HepG2 (cell line): ENCODE measurements around the gene KLK11. TPM values are rescaled to one million over a fixed set of nuclear protein-coding genes. Genes with fewer than 3 reads are reported as not detected.

Source experiments
- ATAC-seq: fragments of 200-7000 bp; cut with Tn5 transposase; 3 replicates; pipeline ENCODE4 v1.9.1; 2020; ENCODE audit warnings: mild to moderate bottlenecking, moderate library complexity
- BruUV-seq: library from RNA; stranded (reverse); fragments of 400-500 nt; replicated peaks from 2 replicates; lab custom pipeline; 2021; lab: Mats Ljungman, UMichigan
- CTCF ChIA-PET: fragments of 300-600 bp; formaldehyde crosslinking; extraction: SDS; loops from one replicate; lab custom pipeline; 2021; ENCODE audit warnings: low total read pairs, inconsistent platforms, low intra/inter-chr PET ratio; lab: Yijun Ruan, JAX
- POLR2A ChIA-PET: fragments of 350-600 bp; sonication (Branson Sonifier 250); formaldehyde crosslinking; loops from one replicate; lab custom pipeline; 2020; ENCODE audit warnings: antibody characterized with exemption, inconsistent platforms; lab: Yijun Ruan, JAX
- DNase-seq: peaks from one replicate; pipeline ENCODE4 v3.0.0-alpha.2; 2015; ENCODE audit warnings: low spot score
- FAIRE-seq: peaks from 3 replicates; lab custom pipeline; 2011; peaks lifted over from hg19 to GRCh38; lab: Jason Lieb, UNC
- H2AFZ ChIP-seq: one replicate; pipeline ENCODE4 v1.6.1; 2011; ENCODE audit warnings: low read length, inconsistent platforms
- H3K27ac ChIP-seq: fragments of 300-600 bp; 3 replicates; pipeline ENCODE4 v1.8.0; 2011; ENCODE audit warnings: mixed run types, mild to moderate bottlenecking, mixed read lengths, low read length, inconsistent platforms; ENCODE audit not compliant: insufficient read depth; ENCODE audit errors: extremely low read length
- H3K27me3 ChIP-seq, 2 experiments: fragments of 200-600 bp in 1 of 2; 2 replicates in 1 of 2; 3 replicates in 1 of 2; pipeline versions ENCODE4 v1.6.0 to v1.8.0; 2011; ENCODE audit warnings: low read length in 2 of 2, mild to moderate bottlenecking in 2 of 2, moderate library complexity in 2 of 2, inconsistent platforms in 1 of 2; ENCODE audit not compliant: insufficient read depth in 2 of 2, control insufficient read depth in 1 of 2
- H3K36me3 ChIP-seq, 2 experiments: fragments of 200-600 bp in 1 of 2; replicated peaks in 1 of 2; 2 replicates in 1 of 2; 3 replicates in 1 of 2; pipeline versions ENCODE4 v1.5.1 to v1.8.0; 2011; ENCODE audit warnings: low read length in 2 of 2, inconsistent platforms in 1 of 2; ENCODE audit not compliant: insufficient read depth in 2 of 2, control insufficient read depth in 1 of 2
- H3K4me1 ChIP-seq: 2 replicates; pipeline ENCODE4 v1.5.1; 2012; ENCODE audit warnings: low read length, inconsistent platforms; ENCODE audit not compliant: insufficient read depth
- H3K4me2 ChIP-seq: 2 replicates; pipeline ENCODE4 v1.6.0; 2011; ENCODE audit warnings: low read depth, low read length, inconsistent platforms
- H3K4me3 ChIP-seq, 3 experiments: fragments of 200-600 bp in 1 of 3; sonication (generic), shearing (Covaris generic) in 1 of 3; replicated peaks in 1 of 3; 2 replicates each; pipeline ENCODE4 v1.5.1; 2011 to 2016; ENCODE audit warnings: low read length in 3 of 3, inconsistent platforms in 2 of 3, low read depth in 2 of 3, mild to moderate bottlenecking in 2 of 3, control low read depth in 1 of 3, mixed read lengths in 1 of 3; ENCODE audit not compliant: insufficient read depth in 1 of 3
- H3K79me2 ChIP-seq: one replicate; pipeline ENCODE4 v1.6.1; 2011; ENCODE audit warnings: low read length, inconsistent platforms; ENCODE audit not compliant: insufficient read depth
- H3K9ac ChIP-seq: 2 replicates; pipeline ENCODE4 v1.6.0; 2011; ENCODE audit warnings: mild to moderate bottlenecking, low read depth, low read length, inconsistent platforms; ENCODE audit not compliant: insufficient read depth
- H3K9me3 ChIP-seq: 2 replicates; pipeline ENCODE4 v1.5.1; 2012; ENCODE audit warnings: mild to moderate bottlenecking, low read length
- H4K20me1 ChIP-seq: 2 replicates; pipeline ENCODE4 v1.6.0; 2011; ENCODE audit warnings: inconsistent platforms, mild to moderate bottlenecking, low read length, moderate library complexity; ENCODE audit not compliant: insufficient read depth
- FOXA3 ChIP-seq: IDR thresholded peaks from 2 replicates; pipeline ENCODE4 v1.6.1; 2016; ENCODE audit warnings: missing genetic modification reagents, missing compliant biosample characterization
- GZF1 ChIP-seq: sonication (generic); formaldehyde crosslinking; IDR thresholded peaks from 2 replicates; pipeline ENCODE4 v1.5.1; 2020; ENCODE audit warnings: mild to moderate bottlenecking, missing genetic modification reagents
- PRPF4 ChIP-seq: fragments of 200-400 bp; formaldehyde crosslinking; IDR thresholded peaks from 2 replicates; pipeline ENCODE4 v1.6.1; 2016; ENCODE audit warnings: low read length, low read depth; ENCODE audit not compliant: poor library complexity, severe bottlenecking
- WGBS: methylation state at CpG from one replicate; pipeline ENCODE4 v1.1.6; 2017; ENCODE audit warnings: low lambda C conversion rate; 5-methylcytosine and 5-hydroxymethylcytosine counted together
- in situ Hi-C: cut with HindIII; loops from 2 replicates; pipeline ENCODE4 v1.10.0; 2017; ENCODE audit warnings: low pct_unique_long_range_greater_than_20kb; ENCODE audit not compliant: extremely low pct_ligation_motif_present
- intact Hi-C: fragments of 100-400 bp; cut with micrococcal nuclease; formaldehyde crosslinking; loops from one replicate; pipeline ENCODE4 v1.10.0; 2022; ENCODE audit not compliant: unreplicated experiment
- polyA plus RNA-seq, 8 experiments: library from polyadenylated mRNA; depleted of rRNA in 3 of 8; stranded (reverse) in 7 of 8; unstranded in 1 of 8; fragments of >200 nt; fragmentation: Illumina TruSeq in 4 of 8; extraction: Trizol in 4 of 8; gene quantifications; 2 replicates each; pipeline versions ENCODE4 v1.2.1 to v1.2.3, GENCODE V29; 2011 to 2016; ENCODE audit warnings: low read depth in 4 of 8, missing spikeins in 1 of 8, mixed read lengths in 1 of 8; ENCODE audit not compliant: insufficient read depth in 1 of 8
- total RNA-seq, 5 experiments: library from RNA; depleted of rRNA; stranded (reverse); fragments of >200 nt; fragmentation: Illumina TruSeq; extraction: Trizol; gene quantifications; 2 replicates each; pipeline ENCODE4 v1.2.3, GENCODE V29; 2016; ENCODE audit warnings: low read depth in 1 of 5
- TF ChIP-seq, protein P1 (sequence below): sonication (generic); formaldehyde crosslinking; IDR thresholded peaks from 2 replicates; pipeline ENCODE4 v1.9.0; 2021; ENCODE audit warnings: missing genetic modification reagents, mild to moderate bottlenecking, borderline replicate concordance
- TF ChIP-seq, protein P2 (sequence below): sonication (generic); formaldehyde crosslinking; IDR thresholded peaks from 2 replicates; pipeline ENCODE4 v1.5.0; 2020; ENCODE audit warnings: mild to moderate bottlenecking, missing genetic modification reagents
- TF ChIP-seq, protein P3 (sequence below): sonication (generic); formaldehyde crosslinking; IDR thresholded peaks from 2 replicates; pipeline ENCODE4 v1.8.0; 2022; ENCODE audit warnings: missing genetic modification reagents, mild to moderate bottlenecking, moderate library complexity, borderline replicate concordance
- TF ChIP-seq, protein P4 (sequence below): sonication (generic); formaldehyde crosslinking; IDR thresholded peaks from 2 replicates; pipeline ENCODE4 v1.8.0; 2022; ENCODE audit warnings: mild to moderate bottlenecking, missing genetic modification reagents, moderate library complexity
- TF ChIP-seq, protein P5 (sequence below): sonication (generic); formaldehyde crosslinking; IDR thresholded peaks from 2 replicates; pipeline ENCODE4 v1.9.0; 2021; ENCODE audit warnings: missing genetic modification reagents, borderline replicate concordance
- TF ChIP-seq, protein P6 (sequence below): sonication (generic); formaldehyde crosslinking; IDR thresholded peaks from 2 replicates; pipeline ENCODE4 v1.4.0; 2020; ENCODE audit warnings: mild to moderate bottlenecking, missing genetic modification reagents

KLK11 gene
- total and polyA plus RNA-seq, 2 of the 13 experiments (the other 11 are each of a cell fraction or from before 2014, with no cell fraction given) = not detected

DNA sequence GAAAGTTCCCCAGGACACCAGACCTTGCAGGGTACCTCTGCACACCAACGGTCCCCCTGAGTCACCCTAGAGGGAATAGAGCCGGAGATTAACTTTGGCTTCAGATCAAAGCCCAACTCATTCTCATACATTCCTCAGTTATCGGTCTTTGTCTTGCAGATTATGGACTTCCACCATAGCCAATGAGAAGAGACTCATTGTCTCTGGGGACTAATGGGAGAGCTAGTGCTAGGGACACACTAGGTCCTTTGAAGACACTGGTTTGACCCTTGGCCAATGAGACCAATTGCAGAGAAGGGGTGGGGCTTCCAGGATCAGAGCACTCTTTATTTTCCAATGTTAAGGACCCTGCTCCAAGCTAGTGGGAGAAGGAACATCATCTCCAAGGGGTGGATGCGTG lies 48.8 kb downstream of the KLK11 start (continued):
- TF ChIP-seq, protein P1, sequence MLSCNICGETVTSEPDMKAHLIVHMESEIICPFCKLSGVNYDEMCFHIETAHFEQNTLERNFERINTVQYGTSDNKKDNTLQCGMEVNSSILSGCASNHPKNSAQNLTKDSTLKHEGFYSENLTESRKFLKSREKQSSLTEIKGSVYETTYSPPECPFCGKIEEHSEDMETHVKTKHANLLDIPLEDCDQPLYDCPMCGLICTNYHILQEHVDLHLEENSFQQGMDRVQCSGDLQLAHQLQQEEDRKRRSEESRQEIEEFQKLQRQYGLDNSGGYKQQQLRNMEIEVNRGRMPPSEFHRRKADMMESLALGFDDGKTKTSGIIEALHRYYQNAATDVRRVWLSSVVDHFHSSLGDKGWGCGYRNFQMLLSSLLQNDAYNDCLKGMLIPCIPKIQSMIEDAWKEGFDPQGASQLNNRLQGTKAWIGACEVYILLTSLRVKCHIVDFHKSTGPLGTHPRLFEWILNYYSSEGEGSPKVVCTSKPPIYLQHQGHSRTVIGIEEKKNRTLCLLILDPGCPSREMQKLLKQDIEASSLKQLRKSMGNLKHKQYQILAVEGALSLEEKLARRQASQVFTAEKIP (CRISPR knock-in tag) = no peak
- no peak for TF ChIP-seq FOXA3
- TF ChIP-seq, protein P2, sequence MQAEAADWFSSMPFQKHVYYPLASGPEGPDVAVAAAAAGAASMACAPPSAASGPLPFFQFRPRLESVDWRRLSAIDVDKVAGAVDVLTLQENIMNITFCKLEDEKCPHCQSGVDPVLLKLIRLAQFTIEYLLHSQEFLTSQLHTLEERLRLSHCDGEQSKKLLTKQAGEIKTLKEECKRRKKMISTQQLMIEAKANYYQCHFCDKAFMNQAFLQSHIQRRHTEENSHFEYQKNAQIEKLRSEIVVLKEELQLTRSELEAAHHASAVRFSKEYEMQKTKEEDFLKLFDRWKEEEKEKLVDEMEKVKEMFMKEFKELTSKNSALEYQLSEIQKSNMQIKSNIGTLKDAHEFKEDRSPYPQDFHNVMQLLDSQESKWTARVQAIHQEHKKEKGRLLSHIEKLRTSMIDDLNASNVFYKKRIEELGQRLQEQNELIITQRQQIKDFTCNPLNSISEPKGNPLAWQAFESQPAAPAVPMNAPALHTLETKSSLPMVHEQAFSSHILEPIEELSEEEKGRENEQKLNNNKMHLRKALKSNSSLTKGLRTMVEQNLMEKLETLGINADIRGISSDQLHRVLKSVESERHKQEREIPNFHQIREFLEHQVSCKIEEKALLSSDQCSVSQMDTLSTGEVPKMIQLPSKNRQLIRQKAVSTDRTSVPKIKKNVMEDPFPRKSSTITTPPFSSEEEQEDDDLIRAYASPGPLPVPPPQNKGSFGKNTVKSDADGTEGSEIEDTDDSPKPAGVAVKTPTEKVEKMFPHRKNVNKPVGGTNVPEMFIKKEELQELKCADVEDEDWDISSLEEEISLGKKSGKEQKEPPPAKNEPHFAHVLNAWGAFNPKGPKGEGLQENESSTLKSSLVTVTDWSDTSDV (CRISPR knock-in tag) = no peak

DNA sequence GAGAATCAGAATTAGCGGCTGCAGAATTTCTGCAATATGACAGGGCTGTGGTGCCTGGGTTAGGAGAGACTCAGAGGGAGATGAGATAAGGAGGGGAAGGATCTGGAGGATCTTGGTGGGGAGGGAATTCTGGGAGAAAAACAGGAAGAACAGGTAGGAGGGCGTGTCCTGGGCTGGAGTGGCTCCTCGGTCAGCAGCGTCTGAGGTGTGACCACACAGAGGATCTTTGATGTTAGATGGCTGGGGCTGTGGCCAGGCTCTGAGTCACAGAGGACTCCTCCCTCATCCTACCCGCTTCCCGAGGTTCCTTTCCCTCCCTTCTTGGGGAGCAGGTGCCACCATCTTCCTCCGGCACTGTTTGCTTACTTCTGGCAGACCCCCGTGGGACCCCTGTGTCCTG lies 50.6 kb downstream of the KLK11 start:
- POLR2A ChIA-PET = no interaction called here
- Histone ChIP-seq H3K27me3 (peaks cover 0 to 5% of the 10 kb centered on the region in 2 experiments; a peak in 1 of 5 replicates), H3K9me3 (no peaks in the 10 kb centered on the region), H3K4me1 (no peaks in the 10 kb centered on the region), H4K20me1 (no peaks in the 10 kb centered on the region), H3K79me2 (no peaks in the 10 kb centered on the region), H3K27ac (no peak overlapping the region), H3K4me3 (no peak overlapping the region), H3K36me3 (no peaks in the 10 kb centered on the region), H3K9ac (no peak overlapping the region), H3K4me2 (no peak overlapping the region), H2AFZ (no peak overlapping the region)
- intact Hi-C loops (no loop called here), in situ Hi-C loops (no loop called here)
- no peak for ATAC-seq
- CTCF ChIA-PET = no interaction called here
- DNase-seq = no peak
- WGBS = 16% methylated on average over 8 of the region's 8 CpGs
- FAIRE-seq = no peak
- no TSS peak for BruUV-seq
- TF ChIP-seq GZF1 (CRISPR knock-in tag) (no peak), PRPF4 (no peak)
- TF ChIP-seq, protein P3, sequence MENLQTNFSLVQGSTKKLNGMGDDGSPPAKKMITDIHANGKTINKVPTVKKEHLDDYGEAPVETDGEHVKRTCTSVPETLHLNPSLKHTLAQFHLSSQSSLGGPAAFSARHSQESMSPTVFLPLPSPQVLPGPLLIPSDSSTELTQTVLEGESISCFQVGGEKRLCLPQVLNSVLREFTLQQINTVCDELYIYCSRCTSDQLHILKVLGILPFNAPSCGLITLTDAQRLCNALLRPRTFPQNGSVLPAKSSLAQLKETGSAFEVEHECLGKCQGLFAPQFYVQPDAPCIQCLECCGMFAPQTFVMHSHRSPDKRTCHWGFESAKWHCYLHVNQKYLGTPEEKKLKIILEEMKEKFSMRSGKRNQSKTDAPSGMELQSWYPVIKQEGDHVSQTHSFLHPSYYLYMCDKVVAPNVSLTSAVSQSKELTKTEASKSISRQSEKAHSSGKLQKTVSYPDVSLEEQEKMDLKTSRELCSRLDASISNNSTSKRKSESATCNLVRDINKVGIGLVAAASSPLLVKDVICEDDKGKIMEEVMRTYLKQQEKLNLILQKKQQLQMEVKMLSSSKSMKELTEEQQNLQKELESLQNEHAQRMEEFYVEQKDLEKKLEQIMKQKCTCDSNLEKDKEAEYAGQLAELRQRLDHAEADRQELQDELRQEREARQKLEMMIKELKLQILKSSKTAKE (CRISPR knock-in tag) = no peak
- TF ChIP-seq, protein P4, sequence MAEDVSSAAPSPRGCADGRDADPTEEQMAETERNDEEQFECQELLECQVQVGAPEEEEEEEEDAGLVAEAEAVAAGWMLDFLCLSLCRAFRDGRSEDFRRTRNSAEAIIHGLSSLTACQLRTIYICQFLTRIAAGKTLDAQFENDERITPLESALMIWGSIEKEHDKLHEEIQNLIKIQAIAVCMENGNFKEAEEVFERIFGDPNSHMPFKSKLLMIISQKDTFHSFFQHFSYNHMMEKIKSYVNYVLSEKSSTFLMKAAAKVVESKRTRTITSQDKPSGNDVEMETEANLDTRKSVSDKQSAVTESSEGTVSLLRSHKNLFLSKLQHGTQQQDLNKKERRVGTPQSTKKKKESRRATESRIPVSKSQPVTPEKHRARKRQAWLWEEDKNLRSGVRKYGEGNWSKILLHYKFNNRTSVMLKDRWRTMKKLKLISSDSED (CRISPR knock-in tag) = no peak
- TF ChIP-seq, protein P5, sequence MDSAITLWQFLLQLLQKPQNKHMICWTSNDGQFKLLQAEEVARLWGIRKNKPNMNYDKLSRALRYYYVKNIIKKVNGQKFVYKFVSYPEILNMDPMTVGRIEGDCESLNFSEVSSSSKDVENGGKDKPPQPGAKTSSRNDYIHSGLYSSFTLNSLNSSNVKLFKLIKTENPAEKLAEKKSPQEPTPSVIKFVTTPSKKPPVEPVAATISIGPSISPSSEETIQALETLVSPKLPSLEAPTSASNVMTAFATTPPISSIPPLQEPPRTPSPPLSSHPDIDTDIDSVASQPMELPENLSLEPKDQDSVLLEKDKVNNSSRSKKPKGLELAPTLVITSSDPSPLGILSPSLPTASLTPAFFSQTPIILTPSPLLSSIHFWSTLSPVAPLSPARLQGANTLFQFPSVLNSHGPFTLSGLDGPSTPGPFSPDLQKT (CRISPR knock-in tag) = no peak
- TF ChIP-seq, protein P6, sequence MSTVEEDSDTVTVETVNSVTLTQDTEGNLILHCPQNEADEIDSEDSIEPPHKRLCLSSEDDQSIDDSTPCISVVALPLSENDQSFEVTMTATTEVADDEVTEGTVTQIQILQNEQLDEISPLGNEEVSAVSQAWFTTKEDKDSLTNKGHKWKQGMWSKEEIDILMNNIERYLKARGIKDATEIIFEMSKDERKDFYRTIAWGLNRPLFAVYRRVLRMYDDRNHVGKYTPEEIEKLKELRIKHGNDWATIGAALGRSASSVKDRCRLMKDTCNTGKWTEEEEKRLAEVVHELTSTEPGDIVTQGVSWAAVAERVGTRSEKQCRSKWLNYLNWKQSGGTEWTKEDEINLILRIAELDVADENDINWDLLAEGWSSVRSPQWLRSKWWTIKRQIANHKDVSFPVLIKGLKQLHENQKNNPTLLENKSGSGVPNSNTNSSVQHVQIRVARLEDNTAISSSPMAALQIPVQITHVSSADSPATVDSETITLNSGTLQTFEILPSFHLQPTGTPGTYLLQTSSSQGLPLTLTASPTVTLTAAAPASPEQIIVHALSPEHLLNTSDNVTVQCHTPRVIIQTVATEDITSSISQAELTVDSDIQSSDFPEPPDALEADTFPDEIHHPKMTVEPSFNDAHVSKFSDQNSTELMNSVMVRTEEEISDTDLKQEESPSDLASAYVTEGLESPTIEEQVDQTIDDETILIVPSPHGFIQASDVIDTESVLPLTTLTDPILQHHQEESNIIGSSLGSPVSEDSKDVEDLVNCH (CRISPR knock-in tag) = no peak
